Type B pancreatic cell (in vitro differentiated cells): Measurements from ENCODE around the gene TFF3. TPM values are rescaled to one million over a fixed set of nuclear protein-coding genes. Genes with fewer than 3 reads are reported as not detected.

Source experiments
- DNase-seq: peaks from one replicate; pipeline ENCODE4 v3.0.0; 2021; ENCODE audit warnings: mixed read lengths; ENCODE audit not compliant: unreplicated experiment; ENCODE audit errors: extremely low spot score
- H3K27ac Mint-ChIP-seq: 2 replicates; pipeline ENCODE4 v1.8.0; 2021; ENCODE audit warnings: mild to moderate bottlenecking, mixed read lengths
- H3K27me3 Mint-ChIP-seq: 2 replicates; pipeline ENCODE4 v1.8.0; 2021; ENCODE audit warnings: mixed read lengths
- H3K36me3 Mint-ChIP-seq: 2 replicates; pipeline ENCODE4 v1.8.0; 2021; ENCODE audit warnings: mixed read lengths
- H3K4me1 Mint-ChIP-seq: one replicate; pipeline ENCODE4 v1.8.0; 2021; ENCODE audit warnings: mixed read lengths; ENCODE audit not compliant: unreplicated experiment
- H3K4me3 Mint-ChIP-seq: 2 replicates; pipeline ENCODE4 v1.8.0; 2021; ENCODE audit warnings: mild to moderate bottlenecking, mixed read lengths
- H3K9me3 Mint-ChIP-seq: 2 replicates; pipeline ENCODE4 v1.8.0; 2021; ENCODE audit warnings: mixed read lengths
- CTCF ChIP-seq: fragments of 200-600 bp; sonication (generic); conservative IDR thresholded peaks from 2 replicates; pipeline ENCODE4 v1.5.0; 2021; ENCODE audit warnings: antibody characterized with exemption, mild to moderate bottlenecking
- total RNA-seq: library from RNA; stranded (reverse); gene quantifications from 2 replicates; pipeline ENCODE4 v1.2.1, GENCODE V29; 2021; ENCODE audit warnings: low replicate concordance

TFF3 gene
- total RNA-seq, 1 donor from 2014 or later, result 31.5 TPM

- H3K36me3 Mint-ChIP-seq, result peaks cover 10% of the 10 kb centered on the region
- H3K4me3 Mint-ChIP-seq, result no peak overlapping the region
- H3K27ac Mint-ChIP-seq, result no peak overlapping the region
- H3K9me3 Mint-ChIP-seq, result peaks cover 9% of the 10 kb centered on the region
- H3K27me3 Mint-ChIP-seq, result peaks cover 12% of the 10 kb centered on the region
- no peaks in the 10 kb centered on the region for H3K4me1 Mint-ChIP-seq
- TF ChIP-seq CTCF, result no peak
- no peak for DNase-seq
These were observed 25.3 kb downstream of the TFF3 start for GRCh38 chr21:42289926-42290325.

GRCh38 chr21:42288962-42289361 lies 26.2 kb downstream of the TFF3 start:
- DNase-seq, result no peak
- no peak for TF ChIP-seq CTCF
- peaks cover 12% of the 10 kb centered on the region for H3K27me3 Mint-ChIP-seq
- H3K9me3 Mint-ChIP-seq, result peaks cover 9% of the 10 kb centered on the region
- H3K4me3 Mint-ChIP-seq, result no peak overlapping the region
- no peak overlapping the region for H3K27ac Mint-ChIP-seq
- H3K4me1 Mint-ChIP-seq, result no peaks in the 10 kb centered on the region
- H3K36me3 Mint-ChIP-seq, result peaks cover 6% of the 10 kb centered on the region

GRCh38 chr21:42287193-42288083 lies 27.8 kb downstream of the TFF3 start:
- H3K27ac Mint-ChIP-seq, result no peak overlapping the region

GRCh38 chr21:42286416-42286815 lies 28.8 kb downstream of the TFF3 start:
- no peak overlapping the region for H3K27ac Mint-ChIP-seq
- H3K4me3 Mint-ChIP-seq, result no peak overlapping the region

More at GRCh38 chr21:42287193-42288083, 27.8 kb downstream of the TFF3 start:
- H3K4me1 Mint-ChIP-seq, result no peaks in the 10 kb centered on the region
- peaks cover 6% of the 10 kb centered on the region for H3K36me3 Mint-ChIP-seq
- H3K9me3 Mint-ChIP-seq, result peaks cover 9% of the 10 kb centered on the region
- no peak for TF ChIP-seq CTCF
- H3K4me3 Mint-ChIP-seq, result no peak overlapping the region
- DNase-seq, result no peak
- H3K27me3 Mint-ChIP-seq, result peaks cover 12% of the 10 kb centered on the region

GRCh38 chr21:42285569-42286245 lies 29.5 kb downstream of the TFF3 start:
- no peak for TF ChIP-seq CTCF
- peaks cover 6% of the 10 kb centered on the region for H3K36me3 Mint-ChIP-seq
- H3K4me3 Mint-ChIP-seq, result no peak overlapping the region
- DNase-seq, result no peak
- no peaks in the 10 kb centered on the region for H3K4me1 Mint-ChIP-seq
- H3K27me3 Mint-ChIP-seq, result peaks cover 12% of the 10 kb centered on the region
- no peak overlapping the region for H3K27ac Mint-ChIP-seq
- peaks cover 9% of the 10 kb centered on the region for H3K9me3 Mint-ChIP-seq

More at GRCh38 chr21:42286416-42286815, 28.8 kb downstream of the TFF3 start:
- H3K9me3 Mint-ChIP-seq, result peaks cover 9% of the 10 kb centered on the region
- peaks cover 12% of the 10 kb centered on the region for H3K27me3 Mint-ChIP-seq
- H3K36me3 Mint-ChIP-seq, result peaks cover 6% of the 10 kb centered on the region
- TF ChIP-seq CTCF, result no peak
- no peaks in the 10 kb centered on the region for H3K4me1 Mint-ChIP-seq
- DNase-seq, result no peak
